HepG2 (cell line): ENCODE measurements around the gene C1QTNF5. TPM values are rescaled to one million over a fixed set of nuclear protein-coding genes. Genes with fewer than 3 reads are reported as not detected.

Experiments
- CEBPG ChIP-seq: IDR thresholded peaks from 2 replicates; pipeline ENCODE4 v1.6.1; 2016
- IRF2 ChIP-seq: IDR thresholded peaks from 2 replicates; pipeline ENCODE4 v1.6.1; 2018; ENCODE audit warnings: missing genetic modification reagents, missing compliant biosample characterization
- POLR2A ChIP-seq, 2 experiments: IDR thresholded peaks; 2 replicates each; pipeline ENCODE4 v1.6.1; 2011; ENCODE audit warnings: low read depth in 2 of 2, low read length in 2 of 2, mild to moderate bottlenecking in 1 of 2, moderate library complexity in 1 of 2; ENCODE audit not compliant: insufficient read depth in 1 of 2
- SAFB2 ChIP-seq: sonication (generic); formaldehyde crosslinking; IDR thresholded peaks from 2 replicates; pipeline ENCODE4 v1.5.1; 2020; ENCODE audit warnings: missing genetic modification reagents, low read depth, mild to moderate bottlenecking, borderline replicate concordance
- SP4 ChIP-seq: sonication (generic); formaldehyde crosslinking; IDR thresholded peaks from 2 replicates; pipeline ENCODE4 v1.8.1; 2023; ENCODE audit warnings: mild to moderate bottlenecking, missing genetic modification reagents
- TGIF2 ChIP-seq: IDR thresholded peaks from 2 replicates; pipeline ENCODE4 v1.6.1; 2016; ENCODE audit warnings: control low read depth, missing compliant biosample characterization
- WIZ ChIP-seq: sonication (generic); formaldehyde crosslinking; IDR thresholded peaks from 2 replicates; pipeline ENCODE4 v1.5.1; 2020; ENCODE audit warnings: mild to moderate bottlenecking, missing genetic modification reagents
- ZNF746 ChIP-seq: sonication (generic); formaldehyde crosslinking; IDR thresholded peaks from 2 replicates; pipeline ENCODE4 v1.8.0; 2022; ENCODE audit warnings: mild to moderate bottlenecking, missing genetic modification reagents
- polyA plus RNA-seq, 8 experiments: library from polyadenylated mRNA; depleted of rRNA in 3 of 8; stranded (reverse) in 7 of 8; unstranded in 1 of 8; fragments of >200 nt; fragmentation: Illumina TruSeq in 4 of 8; extraction: Trizol in 4 of 8; gene quantifications; 2 replicates each; pipeline versions ENCODE4 v1.2.1 to v1.2.3, GENCODE V29; 2011 to 2016; ENCODE audit warnings: low read depth in 4 of 8, missing spikeins in 1 of 8, mixed read lengths in 1 of 8; ENCODE audit not compliant: insufficient read depth in 1 of 8
- total RNA-seq, 5 experiments: library from RNA; depleted of rRNA; stranded (reverse); fragments of >200 nt; fragmentation: Illumina TruSeq; extraction: Trizol; gene quantifications; 2 replicates each; pipeline ENCODE4 v1.2.3, GENCODE V29; 2016; ENCODE audit warnings: low read depth in 1 of 5
- TF ChIP-seq, protein P1 (sequence below): sonication (generic); formaldehyde crosslinking; IDR thresholded peaks from 2 replicates; pipeline ENCODE4 v1.4.0; 2020; ENCODE audit warnings: mild to moderate bottlenecking, missing genetic modification reagents

C1QTNF5 gene
- total and polyA plus RNA-seq, 2 of the 13 experiments (the other 11 are each of a cell fraction or from before 2014, with no cell fraction given): 0.86 to 1.2 TPM

DNA sequence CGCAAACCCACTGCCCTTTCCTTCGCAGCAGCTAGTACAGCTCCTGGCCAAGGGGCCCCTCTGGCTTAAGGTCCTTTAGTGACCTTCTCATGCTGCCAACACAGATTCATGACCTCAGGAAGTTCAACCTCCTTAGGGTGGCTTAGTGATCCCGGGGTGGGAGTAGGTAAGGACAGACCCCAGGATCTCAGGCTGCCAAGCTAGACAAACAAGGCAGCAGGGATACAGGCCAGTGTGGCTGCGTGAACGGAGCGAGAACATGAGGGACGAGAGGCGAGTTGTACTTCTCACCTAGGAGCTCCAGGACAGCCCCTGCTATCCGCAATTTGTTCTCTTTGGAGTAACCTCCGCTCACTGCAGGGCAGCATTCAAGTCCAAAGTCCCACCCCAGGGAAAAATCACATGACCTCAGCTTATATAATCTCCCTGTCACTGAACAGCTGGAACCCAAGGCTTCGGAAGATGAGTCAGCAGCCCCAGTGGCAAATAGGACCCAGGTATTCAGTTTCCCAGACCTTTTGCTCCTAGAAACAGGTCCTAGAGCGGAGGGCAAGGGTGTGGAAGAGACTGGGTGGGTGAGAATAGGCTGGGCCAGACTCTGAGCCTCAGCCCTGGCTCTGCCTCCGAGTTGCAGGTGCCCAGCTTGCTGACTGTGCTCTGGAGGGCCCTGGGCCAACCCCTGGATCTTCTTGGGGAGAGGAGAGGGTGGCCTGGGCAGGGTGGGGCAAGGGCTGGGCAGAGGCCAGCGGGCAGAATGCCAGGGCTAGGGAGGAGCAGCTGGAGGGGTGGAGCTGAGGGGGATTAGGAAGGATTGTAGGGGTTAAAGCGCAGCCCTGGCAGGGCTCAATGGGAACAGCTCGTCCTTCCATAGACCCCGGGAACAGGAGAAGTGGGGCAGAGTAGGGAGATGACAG, 27.7 kb upstream of the C1QTNF5 start (continued):
- TF ChIP-seq, protein P1, sequence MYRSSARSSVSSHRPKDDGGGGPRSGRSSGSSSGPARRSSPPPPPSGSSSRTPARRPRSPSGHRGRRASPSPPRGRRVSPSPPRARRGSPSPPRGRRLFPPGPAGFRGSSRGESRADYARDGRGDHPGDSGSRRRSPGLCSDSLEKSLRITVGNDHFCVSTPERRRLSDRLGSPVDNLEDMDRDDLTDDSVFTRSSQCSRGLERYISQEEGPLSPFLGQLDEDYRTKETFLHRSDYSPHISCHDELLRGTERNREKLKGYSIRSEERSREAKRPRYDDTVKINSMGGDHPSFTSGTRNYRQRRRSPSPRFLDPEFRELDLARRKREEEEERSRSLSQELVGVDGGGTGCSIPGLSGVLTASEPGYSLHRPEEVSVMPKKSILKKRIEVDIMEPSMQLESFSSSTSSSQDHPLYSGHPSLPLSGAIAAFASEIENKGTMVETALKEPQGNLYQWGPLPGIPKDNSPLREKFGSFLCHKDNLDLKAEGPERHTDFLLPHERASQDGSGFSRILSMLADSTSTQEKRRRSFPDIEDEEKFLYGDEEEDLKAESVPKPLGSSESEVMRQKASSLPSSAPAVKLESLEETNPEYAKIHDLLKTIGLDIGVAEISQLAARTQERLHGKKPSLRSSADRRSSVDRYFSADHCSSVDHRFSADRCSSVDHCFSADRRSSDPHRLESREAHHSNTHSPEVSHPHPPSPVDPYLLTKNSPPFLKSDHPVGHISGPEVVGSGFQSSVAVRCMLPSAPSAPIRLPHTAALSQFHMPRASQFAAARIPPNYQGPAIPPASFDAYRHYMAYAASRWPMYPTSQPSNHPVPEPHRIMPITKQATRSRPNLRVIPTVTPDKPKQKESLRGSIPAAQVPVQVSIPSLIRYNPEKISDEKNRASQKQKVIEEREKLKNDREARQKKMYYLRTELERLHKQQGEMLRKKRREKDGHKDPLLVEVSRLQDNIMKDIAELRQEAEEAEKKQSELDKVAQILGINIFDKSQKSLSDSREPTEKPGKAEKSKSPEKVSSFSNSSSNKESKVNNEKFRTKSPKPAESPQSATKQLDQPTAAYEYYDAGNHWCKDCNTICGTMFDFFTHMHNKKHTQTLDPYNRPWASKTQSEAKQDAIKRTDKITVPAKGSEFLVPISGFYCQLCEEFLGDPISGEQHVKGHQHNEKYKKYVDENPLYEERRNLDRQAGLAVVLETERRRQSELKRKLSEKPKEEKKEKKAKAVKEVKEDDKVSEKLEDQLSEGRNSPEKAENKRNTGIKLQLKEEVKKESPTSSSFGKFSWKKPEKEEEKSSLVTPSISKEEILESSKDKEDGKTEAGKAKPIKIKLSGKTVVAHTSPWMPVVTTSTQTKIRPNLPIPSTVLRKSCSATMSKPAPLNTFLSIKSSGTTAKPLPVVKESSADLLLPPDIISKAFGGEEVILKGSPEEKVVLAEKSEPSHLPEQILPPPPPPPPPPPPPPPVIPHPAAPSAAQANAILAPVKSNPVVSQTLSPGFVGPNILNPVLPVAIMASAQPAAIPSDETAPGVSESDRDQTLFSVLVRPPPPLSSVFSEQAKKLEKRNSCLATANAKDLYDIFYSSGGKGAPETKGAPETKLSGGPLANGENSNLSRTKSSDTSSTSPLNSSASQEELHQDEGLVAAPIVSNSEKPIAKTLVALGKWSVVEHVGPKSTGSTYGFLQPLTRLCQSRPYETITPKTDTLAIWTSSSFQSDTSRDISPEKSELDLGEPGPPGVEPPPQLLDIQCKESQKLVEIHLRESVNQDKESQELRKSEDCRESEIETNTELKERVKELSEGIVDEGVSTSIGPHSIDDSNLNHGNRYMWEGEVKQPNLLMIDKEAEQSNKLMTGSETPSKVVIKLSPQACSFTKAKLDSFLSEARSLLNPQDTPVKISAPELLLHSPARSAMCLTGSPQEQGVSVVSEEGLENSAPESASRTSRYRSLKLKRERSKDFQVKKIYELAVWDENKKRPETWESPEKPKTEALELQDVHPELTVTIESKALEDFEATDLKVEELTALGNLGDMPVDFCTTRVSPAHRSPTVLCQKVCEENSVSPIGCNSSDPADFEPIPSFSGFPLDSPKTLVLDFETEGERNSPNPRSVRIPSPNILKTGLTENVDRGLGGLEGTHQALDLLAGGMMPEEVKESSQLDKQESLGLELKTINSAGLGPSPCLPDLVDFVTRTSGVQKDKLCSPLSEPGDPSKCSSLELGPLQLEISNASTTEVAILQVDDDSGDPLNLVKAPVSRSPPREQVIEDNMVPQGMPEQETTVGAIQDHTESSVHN (CRISPR knock-in tag): peak; percentile 86; the same call in 1 of the 2 replicates
- peak; percentile 70; the same call in 1 of the 2 replicates for TF ChIP-seq SP4 (CRISPR knock-in tag)
- peak; percentile 97 for TF ChIP-seq TGIF2 (CRISPR knock-in tag)
- peak; percentile 64 to 71; a peak in 3 of 4 replicates for TF ChIP-seq POLR2A (IDR thresholded peaks at IDR 0.05; ENCODE audit: insufficient read depth in 1 of 2, low read depth in 2 of 2, low read length in 2 of 2)
- TF ChIP-seq IRF2 (CRISPR knock-in tag): peak; percentile 81
- 0 out of 2 replicates have a peak, but pooled peaks have one; percentile 30 for TF ChIP-seq SAFB2 (CRISPR knock-in tag)
- no peak; the same call in 1 of the 2 replicates for TF ChIP-seq CEBPG (CRISPR knock-in tag)
- TF ChIP-seq ZNF746 (CRISPR knock-in tag): peak; percentile 41; the same call in 1 of the 2 replicates
- no peak for TF ChIP-seq WIZ (CRISPR knock-in tag)
